Neuronal stem cell (in vitro differentiated cells): ENCODE data around the gene CD59.

Source experiments
- DNase-seq: peaks from one replicate; pipeline ENCODE4 v3.0.0-alpha.2; 2013; ENCODE audit warnings: low spot score
- H2AFZ ChIP-seq: one replicate; pipeline ENCODE4 v1.6.1; 2013; ENCODE audit warnings: mild to moderate bottlenecking, low read length, inconsistent platforms
- H2AK5ac ChIP-seq: 2 replicates; pipeline ENCODE4 v1.6.1; 2013; ENCODE audit warnings: low read depth, mild to moderate bottlenecking, inconsistent platforms, low read length, moderate library complexity, mixed read lengths
- H2BK120ac ChIP-seq: 2 replicates; pipeline ENCODE4 v1.6.1; 2013; ENCODE audit warnings: low read depth, mild to moderate bottlenecking, inconsistent platforms, low read length, moderate library complexity, mixed read lengths
- H2BK12ac ChIP-seq: one replicate; pipeline ENCODE4 v1.6.1; 2013; ENCODE audit warnings: low read length, inconsistent platforms
- H2BK15ac ChIP-seq: 2 replicates; pipeline ENCODE4 v1.6.1; 2013; ENCODE audit warnings: mild to moderate bottlenecking, low read length, inconsistent platforms, mixed read lengths
- H2BK5ac ChIP-seq: one replicate; pipeline ENCODE4 v1.6.1; 2013; ENCODE audit warnings: inconsistent platforms, mild to moderate bottlenecking, low read length, moderate library complexity
- H3K14ac ChIP-seq: one replicate; pipeline ENCODE4 v1.6.1; 2013; ENCODE audit warnings: low read length, inconsistent platforms
- H3K18ac ChIP-seq: 2 replicates; pipeline ENCODE4 v1.6.1; 2013; ENCODE audit warnings: low read length, inconsistent platforms
- H3K23ac ChIP-seq: 2 replicates; pipeline ENCODE4 v1.6.1; 2013; ENCODE audit warnings: low read depth, mild to moderate bottlenecking, mixed read lengths, low read length, inconsistent platforms; ENCODE audit not compliant: poor library complexity
- H3K27ac ChIP-seq: replicated peaks from 3 replicates; pipeline ENCODE4 v1.5.1; 2013; ENCODE audit warnings: low read length, inconsistent platforms
- H3K27me3 ChIP-seq, 3 experiments: 2 replicates each; pipeline ENCODE4 v1.6.1; 2013; ENCODE audit warnings: low read length in 3 of 3, mild to moderate bottlenecking in 2 of 3, inconsistent platforms in 1 of 3, low read depth in 1 of 3, mixed read lengths in 1 of 3, moderate library complexity in 1 of 3; ENCODE audit not compliant: control insufficient read depth in 3 of 3, insufficient read depth in 3 of 3
- H3K36me3 ChIP-seq, 2 donors: replicated peaks in 1 of 2; 2 replicates each; pipeline ENCODE4 v1.6.1; 2013; ENCODE audit warnings: low read length in 2 of 2; ENCODE audit not compliant: control insufficient read depth in 2 of 2, insufficient read depth in 2 of 2
- H3K4ac ChIP-seq: 2 replicates; pipeline ENCODE4 v1.6.1; 2013; ENCODE audit warnings: inconsistent platforms, mild to moderate bottlenecking, low read length, moderate library complexity
- H3K4me1 ChIP-seq, 2 donors: 1 replicate in 1 of 2; 2 replicates in 1 of 2; pipeline ENCODE4 v1.6.1; 2013; ENCODE audit warnings: low read length in 2 of 2, low read depth in 1 of 2; ENCODE audit not compliant: control insufficient read depth in 2 of 2, insufficient read depth in 1 of 2
- H3K4me2 ChIP-seq: one replicate; pipeline ENCODE4 v1.6.1; 2013; ENCODE audit warnings: mild to moderate bottlenecking, low read length, inconsistent platforms; ENCODE audit not compliant: insufficient read depth, poor library complexity, severe bottlenecking
- H3K4me3 ChIP-seq, 2 donors: 2 replicates each; pipeline ENCODE4 v1.5.1; 2013; ENCODE audit warnings: low read length in 2 of 2, mild to moderate bottlenecking in 2 of 2, inconsistent platforms in 1 of 2, moderate library complexity in 1 of 2
- H3K79me1 ChIP-seq: one replicate; pipeline ENCODE4 v1.6.1; 2013; ENCODE audit warnings: low read depth, mild to moderate bottlenecking, inconsistent platforms, low read length, moderate library complexity
- H3K9ac ChIP-seq: one replicate; pipeline ENCODE4 v1.6.1; 2013; ENCODE audit warnings: mild to moderate bottlenecking, low read depth, low read length, inconsistent platforms; ENCODE audit not compliant: poor library complexity
- H3K9me3 ChIP-seq, 2 donors: replicated peaks in 1 of 2; 2 replicates each; pipeline versions ENCODE3 to v1.6.1; 2013; ENCODE audit warnings: low read length in 2 of 2, mild to moderate bottlenecking in 2 of 2, inconsistent platforms in 1 of 2, low read depth in 1 of 2, mixed read lengths in 1 of 2, moderate library complexity in 1 of 2; ENCODE audit not compliant: control insufficient read depth in 2 of 2, insufficient read depth in 1 of 2
- H4K8ac ChIP-seq: one replicate; pipeline ENCODE4 v1.6.1; 2013; ENCODE audit warnings: low read depth, mild to moderate bottlenecking, inconsistent platforms, low read length, moderate library complexity
- H4K91ac ChIP-seq: one replicate; pipeline ENCODE4 v1.6.1; 2013; ENCODE audit warnings: low read length, low read depth, mild to moderate bottlenecking, inconsistent platforms; ENCODE audit not compliant: poor library complexity
- WGBS, 2 donors: extraction: QIAGEN DNeasy Blood & Tissue Kit; methylation state at CpG; one replicate each; pipeline ENCODE4 v1.1.7; 2013; ENCODE audit warnings: missing lambda C conversion rate in 2 of 2, mixed read lengths in 1 of 2; ENCODE audit not compliant: insufficient read length in 2 of 2, insufficient replicate concordance in 1 of 2; ENCODE audit errors: extremely low coverage in 2 of 2; 5-methylcytosine and 5-hydroxymethylcytosine counted together

The CD59 gene

GRCh38 chr11:33655842-33656600, 80.2 kb downstream of the CD59 start:
- Histone ChIP-seq H3K4ac (no peak overlapping the region), H3K9ac (no peak overlapping the region), H4K91ac (no peak overlapping the region), H3K27me3 (no peaks in the 10 kb centered on the region), H3K79me1 (no peaks in the 10 kb centered on the region), H4K8ac (no peak overlapping the region), H3K4me1 (no peaks in the 10 kb centered on the region), H3K27ac (no peak overlapping the region), H3K18ac (no peak overlapping the region), H2BK5ac (no peak overlapping the region), H3K23ac (no peak overlapping the region), H2BK120ac (no peak overlapping the region), H3K9me3 (no peaks in the 10 kb centered on the region), H3K36me3 (no peaks in the 10 kb centered on the region), H3K4me3 (no peak overlapping the region), H2BK15ac (no peak overlapping the region), H2AK5ac (no peak overlapping the region), H2AFZ (no peak overlapping the region), H2BK12ac (no peak overlapping the region), H3K4me2 (no peak overlapping the region), H3K14ac (no peak overlapping the region)
- no CpG with 5 or more reads among the region's 11 CpGs for WGBS, 2 donors
- DNase-seq: no peak

DNA sequence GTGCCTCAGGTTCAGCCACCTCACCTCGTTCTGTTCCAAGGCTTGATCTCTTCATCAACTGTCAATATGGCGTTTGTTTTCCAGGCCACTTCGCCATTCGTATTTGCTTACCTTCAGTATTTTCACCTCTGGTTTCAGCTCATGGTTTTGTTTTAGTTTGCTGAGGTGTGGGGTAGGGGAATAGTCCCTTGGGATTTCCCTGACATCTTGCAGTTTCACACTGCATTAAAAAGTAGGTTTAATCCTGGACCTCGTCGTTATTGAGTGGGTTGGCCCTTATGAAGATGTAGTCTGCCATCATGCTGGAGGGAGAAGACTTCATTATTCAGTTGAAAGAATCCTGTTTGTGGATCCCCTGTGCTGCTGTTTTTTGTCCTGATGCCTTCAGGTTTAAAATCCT, 81.6 kb downstream of the CD59 start:
- H3K14ac ChIP-seq: no peak overlapping the region
- H2BK12ac ChIP-seq: no peak overlapping the region
- no peak overlapping the region for H4K91ac ChIP-seq
- no peak overlapping the region for H3K4me2 ChIP-seq
- no peak overlapping the region for H3K23ac ChIP-seq
- no peaks in the 10 kb centered on the region for H3K4me1 ChIP-seq
- H2AK5ac ChIP-seq: no peak overlapping the region
- H2BK120ac ChIP-seq: no peak overlapping the region
- H3K36me3 ChIP-seq: no peaks in the 10 kb centered on the region
- no peak overlapping the region for H2BK15ac ChIP-seq
- no peak overlapping the region for H2AFZ ChIP-seq
- H2BK5ac ChIP-seq: no peak overlapping the region
- no CpG with 5 or more reads among the region's 6 CpGs for WGBS, 2 donors
- no peak overlapping the region for H3K27ac ChIP-seq
- H3K9me3 ChIP-seq: no peaks in the 10 kb centered on the region
- no peak overlapping the region for H4K8ac ChIP-seq
- H3K4me3 ChIP-seq: no peak overlapping the region
- H3K4ac ChIP-seq: no peak overlapping the region
- no peaks in the 10 kb centered on the region for H3K79me1 ChIP-seq
- no peak overlapping the region for H3K18ac ChIP-seq
- no peak for DNase-seq
- no peaks in the 10 kb centered on the region for H3K27me3 ChIP-seq
- H3K9ac ChIP-seq: no peak overlapping the region
